Peyer's patch (tissue), 4 donors: ENCODE results near the gene CEP55. TPM values are rescaled to one million over a fixed set of nuclear protein-coding genes. Genes with fewer than 3 reads are reported as not detected.

Experiments
- DNase-seq, 3 donors: peaks; one replicate each; pipeline ENCODE4 v3.0.0-alpha.2; 2017 to 2019
- H3K27ac ChIP-seq, 4 donors: fragments of 200-600 bp; sonication (generic); one replicate each; pipeline ENCODE4 v1.5.1; 2016 to 2019
- H3K27me3 ChIP-seq, 2 donors: fragments of 200-600 bp; sonication (generic); one replicate each; pipeline ENCODE4 v1.5.1; 2019
- H3K36me3 ChIP-seq, 3 donors: fragments of 200-600 bp; sonication (generic); one replicate each; pipeline ENCODE4 v1.5.1; 2016 to 2019
- H3K4me1 ChIP-seq, 4 donors: fragments of 200-600 bp; sonication (generic); one replicate each; pipeline ENCODE4 v1.5.1; 2016 to 2019
- H3K4me3 ChIP-seq, 4 donors: fragments of 200-600 bp; sonication (generic); 1 replicate in 3 of 4; 2 replicates in 1 of 4; pipeline ENCODE4 v1.5.1; 2016 to 2019; ENCODE audit warnings: mild to moderate bottlenecking in 1 of 4
- H3K9me3 ChIP-seq, 4 donors: fragments of 200-600 bp; sonication (generic); one replicate each; pipeline ENCODE4 v1.5.1; 2016 to 2019; ENCODE audit warnings: mild to moderate bottlenecking in 1 of 4
- POLR2A ChIP-seq, 2 donors: fragments of 450-650 bp; IDR thresholded peaks; one replicate each; pipeline ENCODE4 v1.5.1; 2017; ENCODE audit warnings: antibody characterized with exemption in 2 of 2, mild to moderate bottlenecking in 2 of 2, moderate library complexity in 2 of 2
- total RNA-seq, 4 donors: library from RNA; depleted of rRNA; stranded (reverse); fragments of >200 nt; gene quantifications; one replicate each; pipeline ENCODE4 v1.1.0, GENCODE V29; 2016
- TF ChIP-seq, protein P1 (sequence below), 6 experiments: fragments of 450-650 bp in 4 of 6; fragments of 200-600 bp in 2 of 6; sonication (generic) in 1 of 6; IDR thresholded peaks; one replicate each; pipeline ENCODE4 v1.5.1; 2017 to 2019; ENCODE audit warnings: antibody characterized with exemption in 6 of 6, mild to moderate bottlenecking in 3 of 6, moderate library complexity in 1 of 6

The CEP55 gene
- total RNA-seq, 4 donors from 2014 or later: 1.1 to 32.2 (median 4.5) TPM

DNA sequence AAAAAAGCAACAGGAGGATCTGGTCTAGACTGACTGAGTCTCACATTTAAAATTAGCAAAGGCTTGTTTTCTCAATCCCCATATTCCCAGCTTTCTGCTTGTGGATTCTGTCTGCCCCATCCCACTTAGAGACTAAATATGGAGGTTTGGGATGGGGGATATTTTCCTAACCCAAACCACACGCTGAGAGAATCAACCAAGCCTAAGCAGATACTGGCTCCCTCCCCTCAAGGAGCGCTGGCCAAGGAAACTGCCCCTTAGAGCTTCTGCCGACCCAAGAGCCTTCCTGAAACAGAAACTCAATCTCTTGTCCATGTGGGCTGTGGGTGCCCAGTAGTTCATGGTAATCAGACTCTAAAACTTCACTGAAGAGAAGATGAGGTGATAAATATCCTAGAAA, 74.0 kb downstream of the CEP55 start:
- DNase-seq: no peak
- no peaks in the 10 kb centered on the region for H3K9me3 ChIP-seq
- no peak overlapping the region for H3K27ac ChIP-seq
- peaks cover 0 to 18% (median 0%) of the 10 kb centered on the region in 4 donors for H3K4me1 ChIP-seq
- no peak overlapping the region for H3K4me3 ChIP-seq
- no peaks in the 10 kb centered on the region for H3K36me3 ChIP-seq
- no peak for TF ChIP-seq POLR2A (IDR thresholded peaks at IDR 0.05)
- TF ChIP-seq, protein P1, sequence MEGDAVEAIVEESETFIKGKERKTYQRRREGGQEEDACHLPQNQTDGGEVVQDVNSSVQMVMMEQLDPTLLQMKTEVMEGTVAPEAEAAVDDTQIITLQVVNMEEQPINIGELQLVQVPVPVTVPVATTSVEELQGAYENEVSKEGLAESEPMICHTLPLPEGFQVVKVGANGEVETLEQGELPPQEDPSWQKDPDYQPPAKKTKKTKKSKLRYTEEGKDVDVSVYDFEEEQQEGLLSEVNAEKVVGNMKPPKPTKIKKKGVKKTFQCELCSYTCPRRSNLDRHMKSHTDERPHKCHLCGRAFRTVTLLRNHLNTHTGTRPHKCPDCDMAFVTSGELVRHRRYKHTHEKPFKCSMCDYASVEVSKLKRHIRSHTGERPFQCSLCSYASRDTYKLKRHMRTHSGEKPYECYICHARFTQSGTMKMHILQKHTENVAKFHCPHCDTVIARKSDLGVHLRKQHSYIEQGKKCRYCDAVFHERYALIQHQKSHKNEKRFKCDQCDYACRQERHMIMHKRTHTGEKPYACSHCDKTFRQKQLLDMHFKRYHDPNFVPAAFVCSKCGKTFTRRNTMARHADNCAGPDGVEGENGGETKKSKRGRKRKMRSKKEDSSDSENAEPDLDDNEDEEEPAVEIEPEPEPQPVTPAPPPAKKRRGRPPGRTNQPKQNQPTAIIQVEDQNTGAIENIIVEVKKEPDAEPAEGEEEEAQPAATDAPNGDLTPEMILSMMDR (IDR thresholded peaks at IDR 0.05): no peak
- H3K27me3 ChIP-seq: peaks cover 0 to 7% of the 10 kb centered on the region in 2 donors

DNA sequence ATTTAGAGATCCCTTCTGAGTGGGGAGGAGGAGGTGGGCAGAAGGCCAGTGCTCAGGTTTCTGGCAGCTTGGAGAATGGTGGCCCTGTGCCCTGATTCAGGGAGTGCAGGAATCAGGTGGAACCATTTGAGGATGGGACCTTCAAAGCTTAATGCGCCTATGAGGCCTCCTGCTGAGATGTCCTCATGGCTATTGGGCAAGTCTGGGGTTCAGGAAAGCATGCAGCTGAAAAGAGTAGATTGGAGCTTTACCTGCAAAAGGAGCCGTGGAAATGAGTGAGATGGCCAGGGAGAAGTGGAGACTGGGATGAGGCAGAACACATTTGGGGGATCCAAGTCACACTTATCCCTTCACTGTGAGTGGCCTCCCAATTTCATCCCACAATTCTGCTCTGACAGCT, 76.2 kb downstream of the CEP55 start:
- Histone ChIP-seq H3K4me1 (peaks cover 0 to 4% (median 0%) of the 10 kb centered on the region in 4 donors), H3K9me3 (no peaks in the 10 kb centered on the region), H3K27ac (no peak overlapping the region), H3K36me3 (no peaks in the 10 kb centered on the region), H3K27me3 (no peaks in the 10 kb centered on the region), H3K4me3 (no peak overlapping the region)
- DNase-seq: no peak
- no peak for TF ChIP-seq POLR2A (IDR thresholded peaks at IDR 0.05)

DNA sequence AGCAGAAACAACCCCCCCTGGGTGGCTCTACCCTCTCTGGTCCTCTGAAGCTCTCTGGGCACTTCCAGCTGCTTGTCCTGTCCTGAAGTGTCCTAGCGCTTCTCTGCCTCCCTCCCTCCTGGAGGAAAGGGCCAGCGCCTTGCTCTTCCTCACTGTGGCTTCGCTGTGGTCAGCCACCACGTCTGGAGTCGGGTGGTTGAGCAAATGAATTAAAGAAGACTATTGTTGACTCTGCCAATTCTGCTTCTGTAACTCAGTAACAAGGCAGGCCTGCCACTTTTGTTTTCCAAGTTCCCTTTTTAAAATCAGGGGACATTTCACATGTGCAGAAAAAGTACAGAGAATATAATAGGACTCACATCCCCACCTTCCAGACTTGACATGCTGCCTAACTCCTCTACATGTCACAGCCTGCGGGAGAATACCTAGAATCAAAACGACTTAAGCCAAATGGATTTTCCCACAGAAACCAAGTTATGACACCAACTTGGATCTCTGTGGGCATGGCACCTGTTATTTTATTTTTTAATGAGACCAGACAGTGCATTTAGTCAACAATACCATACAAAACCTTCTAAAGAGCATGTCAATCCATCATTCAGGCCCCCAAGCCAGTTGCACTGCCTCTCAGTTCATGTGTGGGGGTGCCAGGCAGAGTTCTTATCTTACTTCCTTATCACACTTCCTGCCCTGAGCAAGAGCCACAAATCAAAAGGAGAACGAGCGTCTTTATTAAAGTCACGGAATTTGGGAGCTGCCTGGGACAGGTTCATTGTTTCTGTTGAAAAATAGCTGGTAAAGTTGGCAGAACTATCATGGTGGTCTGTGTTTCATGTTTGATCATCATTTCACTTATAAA, 76.9 kb downstream of the CEP55 start:
- H3K9me3 ChIP-seq: no peaks in the 10 kb centered on the region
- H3K4me3 ChIP-seq: no peak overlapping the region
- H3K27ac ChIP-seq: no peak overlapping the region
- H3K27me3 ChIP-seq: no peaks in the 10 kb centered on the region
- no peaks in the 10 kb centered on the region for H3K36me3 ChIP-seq
- peaks cover 0 to 4% (median 0%) of the 10 kb centered on the region in 4 donors for H3K4me1 ChIP-seq
- TF ChIP-seq, protein P1 (IDR thresholded peaks at IDR 0.05): no peak
- TF ChIP-seq POLR2A (IDR thresholded peaks at IDR 0.05): no peak
- no peak for DNase-seq

DNA sequence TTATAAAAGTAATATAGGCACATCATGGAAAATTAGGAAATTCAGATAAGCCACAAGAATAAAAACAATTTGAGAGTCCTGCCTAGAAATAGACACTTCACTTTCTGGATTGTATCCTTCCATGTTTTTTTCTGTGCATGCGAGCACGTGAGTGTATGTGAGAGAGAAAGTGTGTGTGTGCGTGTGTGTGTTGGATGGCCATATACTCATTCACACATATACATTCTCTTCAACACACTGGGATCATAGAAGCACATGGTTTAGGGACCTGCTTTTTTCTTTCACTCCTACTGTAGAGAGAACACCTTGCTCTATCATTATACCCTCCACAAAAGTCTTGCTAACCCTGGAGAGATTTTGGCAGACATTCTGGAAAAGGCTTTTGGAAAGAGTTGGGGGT, 77.5 kb downstream of the CEP55 start:
- TF ChIP-seq, protein P1 (IDR thresholded peaks at IDR 0.05): no peak
- no peak for TF ChIP-seq POLR2A (IDR thresholded peaks at IDR 0.05)
- Histone ChIP-seq H3K27me3 (no peaks in the 10 kb centered on the region), H3K4me1 (peaks cover 0 to 4% (median 0%) of the 10 kb centered on the region in 4 donors), H3K9me3 (no peaks in the 10 kb centered on the region), H3K36me3 (no peaks in the 10 kb centered on the region), H3K4me3 (no peak overlapping the region), H3K27ac (no peak overlapping the region)
- no peak for DNase-seq

DNA sequence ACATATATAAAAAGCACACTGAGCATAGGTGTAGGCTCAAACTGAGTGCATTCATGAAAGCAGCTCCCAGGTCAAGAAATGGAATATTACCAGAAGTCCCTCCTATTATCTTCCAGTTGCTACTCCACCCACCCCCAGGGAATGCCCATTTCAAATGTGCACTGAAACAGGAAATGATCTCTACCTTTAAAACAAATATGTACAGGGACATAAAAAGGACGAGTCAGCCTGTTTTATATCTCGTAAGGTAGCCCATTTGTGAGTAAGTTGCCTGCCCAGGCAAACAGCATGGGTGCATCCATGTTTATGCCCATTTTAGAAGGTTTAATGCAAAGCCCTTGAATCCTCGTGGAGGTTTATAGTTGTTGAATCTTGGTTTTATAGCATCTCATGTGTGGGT, 80.5 kb downstream of the CEP55 start:
- Histone ChIP-seq H3K9me3 (peaks cover 0 to 3% (median 0%) of the 10 kb centered on the region in 4 donors), H3K4me3 (no peak overlapping the region), H3K4me1 (peaks cover 0 to 4% (median 0%) of the 10 kb centered on the region in 4 donors), H3K36me3 (no peaks in the 10 kb centered on the region), H3K27ac (peak overlapping the region in 2 of 4 donors; percentile 8 to 50), H3K27me3 (no peaks in the 10 kb centered on the region)
- TF ChIP-seq POLR2A (IDR thresholded peaks at IDR 0.05): no peak
- TF ChIP-seq, protein P1 (IDR thresholded peaks at IDR 0.05): no peak
- no peak for DNase-seq

DNA sequence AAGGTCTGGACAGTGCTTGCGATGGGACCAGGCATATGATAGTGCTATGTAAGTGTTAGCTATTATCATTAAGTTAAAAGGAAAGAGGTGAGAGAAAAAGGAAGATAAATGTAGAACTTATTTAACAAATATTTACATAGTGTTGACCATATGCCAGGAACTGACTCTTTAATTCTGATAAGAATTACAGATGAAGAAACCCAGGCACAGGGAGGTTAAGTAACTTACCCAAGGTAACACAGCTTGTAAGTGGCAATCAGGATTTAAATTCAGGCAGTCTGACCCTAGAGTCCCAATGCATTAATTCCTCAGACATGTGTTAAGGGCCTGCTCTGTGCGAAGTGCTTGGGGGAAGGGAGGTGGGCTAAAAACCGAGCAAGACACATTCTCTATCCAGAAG, 81.2 kb downstream of the CEP55 start:
- Histone ChIP-seq H3K27me3 (no peaks in the 10 kb centered on the region), H3K9me3 (peaks cover 0 to 3% (median 0%) of the 10 kb centered on the region in 4 donors), H3K4me1 (peaks cover 0 to 3% (median 0%) of the 10 kb centered on the region in 4 donors), H3K4me3 (no peak overlapping the region), H3K27ac (peak overlapping the region in 2 of 4 donors; percentile 8 to 50), H3K36me3 (no peaks in the 10 kb centered on the region)
- DNase-seq: no peak
- no peak for TF ChIP-seq POLR2A (IDR thresholded peaks at IDR 0.05)
- TF ChIP-seq, protein P1 (IDR thresholded peaks at IDR 0.05): no peak
